GM12872 (cell line): ENCODE data around the gene PTPN9.

ENCODE experiments used
- TF ChIP-seq, protein P1 (sequence below): IDR thresholded peaks from 3 replicates; pipeline ENCODE4 v1.5.1; 2011; ENCODE audit warnings: low read depth, mild to moderate bottlenecking, low read length, moderate library complexity; ENCODE audit not compliant: insufficient read depth

PTPN9 gene

GRCh38 chr15:75530169-75530568 lies 48.9 kb downstream of the PTPN9 start:
- TF ChIP-seq, protein P1, sequence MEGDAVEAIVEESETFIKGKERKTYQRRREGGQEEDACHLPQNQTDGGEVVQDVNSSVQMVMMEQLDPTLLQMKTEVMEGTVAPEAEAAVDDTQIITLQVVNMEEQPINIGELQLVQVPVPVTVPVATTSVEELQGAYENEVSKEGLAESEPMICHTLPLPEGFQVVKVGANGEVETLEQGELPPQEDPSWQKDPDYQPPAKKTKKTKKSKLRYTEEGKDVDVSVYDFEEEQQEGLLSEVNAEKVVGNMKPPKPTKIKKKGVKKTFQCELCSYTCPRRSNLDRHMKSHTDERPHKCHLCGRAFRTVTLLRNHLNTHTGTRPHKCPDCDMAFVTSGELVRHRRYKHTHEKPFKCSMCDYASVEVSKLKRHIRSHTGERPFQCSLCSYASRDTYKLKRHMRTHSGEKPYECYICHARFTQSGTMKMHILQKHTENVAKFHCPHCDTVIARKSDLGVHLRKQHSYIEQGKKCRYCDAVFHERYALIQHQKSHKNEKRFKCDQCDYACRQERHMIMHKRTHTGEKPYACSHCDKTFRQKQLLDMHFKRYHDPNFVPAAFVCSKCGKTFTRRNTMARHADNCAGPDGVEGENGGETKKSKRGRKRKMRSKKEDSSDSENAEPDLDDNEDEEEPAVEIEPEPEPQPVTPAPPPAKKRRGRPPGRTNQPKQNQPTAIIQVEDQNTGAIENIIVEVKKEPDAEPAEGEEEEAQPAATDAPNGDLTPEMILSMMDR: no peak

- TF ChIP-seq, protein P1: no peak
Measured at GRCh38 chr15:75523011-75523410, 56.1 kb downstream of the PTPN9 start.

GRCh38 chr15:75517233-75517632 lies 61.9 kb downstream of the PTPN9 start:
- TF ChIP-seq, protein P1: no peak

- TF ChIP-seq, protein P1: peak; percentile 52
Measured at GRCh38 chr15:75508840-75509532, 70.1 kb downstream of the PTPN9 start.

DNA sequence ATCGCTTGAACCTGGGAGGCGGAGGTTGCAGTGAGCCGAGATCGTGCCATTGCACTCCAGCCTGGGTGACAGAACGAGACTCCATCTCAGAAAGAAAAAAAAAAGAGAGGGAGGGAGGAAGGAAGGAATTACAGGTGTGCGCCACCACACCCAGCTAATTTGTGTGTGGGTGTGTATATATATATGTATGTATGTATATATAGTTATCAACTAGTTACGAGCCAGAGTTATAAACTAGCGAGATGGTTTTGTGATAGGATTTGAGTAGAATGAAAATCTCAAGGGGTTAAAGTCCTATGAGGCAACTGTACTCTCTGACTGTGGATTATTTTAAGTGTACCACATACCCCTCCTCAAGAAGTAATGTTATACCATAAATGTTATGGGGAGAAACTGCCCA lies 76.8 kb downstream of the PTPN9 start:
- TF ChIP-seq, protein P1: no peak

DNA sequence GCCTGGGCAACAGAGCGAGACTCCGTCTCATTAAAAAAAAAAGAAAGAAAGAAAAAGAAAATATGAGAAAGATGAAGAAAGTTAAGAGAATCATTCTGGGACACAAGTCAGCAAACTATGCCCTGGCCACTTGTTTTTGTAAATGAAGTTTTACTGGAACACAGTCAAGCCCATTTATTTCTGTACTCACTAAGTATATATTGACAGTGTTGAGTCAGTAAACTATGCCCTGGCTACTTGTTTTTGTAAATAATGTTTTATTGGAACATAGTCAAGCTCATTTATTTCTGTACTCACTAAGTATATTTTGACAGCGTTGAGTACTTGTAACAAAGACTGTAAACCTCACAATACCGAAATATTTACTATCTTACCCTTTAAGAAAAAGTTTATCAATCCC lies 85.4 kb downstream of the PTPN9 start:
- TF ChIP-seq, protein P1: no peak

GRCh38 chr15:75483961-75484360 lies 95.2 kb downstream of the PTPN9 start:
- TF ChIP-seq, protein P1: no peak
